Ovary (tissue), 3 donors: ENCODE measurements around the gene ZMYND11.

ENCODE experiments used
- CTCF ChIP-seq, 3 donors: fragments of 450-650 bp in 2 of 3; fragments of 200-600 bp in 1 of 3; IDR thresholded peaks; one replicate each; pipeline versions ENCODE4 v1.5.1 to v1.8.0; 2016 to 2022; ENCODE audit warnings: antibody characterized with exemption in 3 of 3, mild to moderate bottlenecking in 1 of 3
- EP300 ChIP-seq: sonication (generic); formaldehyde crosslinking; IDR thresholded peaks from one replicate; pipeline ENCODE4 v1.6.1; 2017; ENCODE audit warnings: antibody characterized with exemption
- donor health status: DM: no; HTN: no; CAD: no.

GRCh38 chr10:279655-280054, 144.4 kb downstream of the ZMYND11 start:
- TF ChIP-seq CTCF (IDR thresholded peaks at IDR 0.05) (no peak), EP300 (no peak)
